Measurements from ENCODE around the gene GRN.

GRCh38 chr17:44351961-44352827, 7.1 kb downstream of the GRN start:
- TF ChIP-seq TAF1 (IDR thresholded peaks at IDR 0.05; ENCODE audit: borderline replicate concordance, insufficient read depth, low read length): no peak
- no peak for TF ChIP-seq POLR2AphosphoS5 (IDR thresholded peaks at IDR 0.05; ENCODE audit: low read depth, low read length)

Data from PFSK-1 (cell line).